B cell (primary cell): ENCODE measurements around the gene CARMIL1. TPM values are rescaled to one million over a fixed set of nuclear protein-coding genes. Genes with fewer than 3 reads are reported as not detected.

ENCODE experiments used
- ATAC-seq: fragments of 200-7000 bp; cut with Tn5 transposase; one replicate; pipeline ENCODE4 v1.10.0; 2021; ENCODE audit warnings: low read depth, mild to moderate bottlenecking, moderate number of reproducible peaks, moderate library complexity
- CTCF ChIA-PET: fragments of 350-600 bp; sonication (Branson Sonifier 250); formaldehyde crosslinking; loops from one replicate; lab custom pipeline; 2021; ENCODE audit warnings: antibody characterized with exemption, inconsistent platforms; lab: Charles Lee
- POLR2A ChIA-PET: fragments of 350-600 bp; sonication (Branson Sonifier 250); formaldehyde crosslinking; loops from one replicate; lab custom pipeline; 2021; ENCODE audit warnings: antibody characterized with exemption; lab: Charles Lee
- DNase-seq: peaks from one replicate; pipeline ENCODE4 v3.0.0; 2013
- H2AFZ ChIP-seq: 2 replicates; pipeline ENCODE4 v1.6.1; 2012; ENCODE audit warnings: mild to moderate bottlenecking, low read depth, low read length; ENCODE audit not compliant: insufficient read depth, poor library complexity, severe bottlenecking
- H3K27ac ChIP-seq, 2 donors: 1 replicate in 1 of 2; 2 replicates in 1 of 2; pipeline ENCODE4 v1.5.1; 2012 to 2013; ENCODE audit warnings: low read length in 2 of 2, mild to moderate bottlenecking in 2 of 2, moderate library complexity in 1 of 2
- H3K27me3 ChIP-seq, 4 experiments: fragments of 200-600 bp in 1 of 4; sonication (generic) in 1 of 4; replicated peaks in 1 of 4; 1 replicate in 2 of 4; 2 replicates in 2 of 4; pipeline versions ENCODE4 v1.6.1 to v1.7.0; 2013 to 2016; ENCODE audit warnings: low read length in 3 of 4, mild to moderate bottlenecking in 2 of 4, mixed read lengths in 1 of 4, moderate library complexity in 1 of 4; ENCODE audit not compliant: insufficient read depth in 4 of 4, control insufficient read depth in 3 of 4; ENCODE audit errors: control extremely low read depth in 1 of 4
- H3K36me3 ChIP-seq, 2 experiments: replicated peaks in 1 of 2; 1 replicate in 1 of 2; 2 replicates in 1 of 2; pipeline versions ENCODE4 v1.6.1 to v1.7.1; 2013; ENCODE audit warnings: low read length in 1 of 2; ENCODE audit not compliant: insufficient read depth in 2 of 2, control insufficient read depth in 1 of 2; ENCODE audit errors: control extremely low read depth in 1 of 2, extremely low read depth in 1 of 2
- H3K4me1 ChIP-seq, 2 donors: fragments of 200-600 bp in 1 of 2; sonication (generic) in 1 of 2; 1 replicate in 1 of 2; 2 replicates in 1 of 2; pipeline versions ENCODE4 v1.5.1 to v1.6.1; 2013 to 2017; ENCODE audit warnings: low read length in 2 of 2; ENCODE audit not compliant: control insufficient read depth in 2 of 2, insufficient read depth in 2 of 2
- H3K4me2 ChIP-seq: replicated peaks from 2 replicates; pipeline ENCODE3; 2012; ENCODE audit warnings: mild to moderate bottlenecking, low read depth, low read length; ENCODE audit not compliant: poor library complexity, severe bottlenecking
- H3K4me3 ChIP-seq, 5 experiments: fragments of 200-600 bp in 1 of 5; sonication (generic) in 1 of 5; 1 replicate in 3 of 5; 2 replicates in 2 of 5; pipeline versions ENCODE4 v1.5.1 to v1.7.0; 2011 to 2016; ENCODE audit warnings: low read length in 4 of 5, mild to moderate bottlenecking in 4 of 5, low read depth in 2 of 5, control low read depth in 1 of 5, moderate library complexity in 1 of 5; ENCODE audit not compliant: insufficient read depth in 1 of 5; ENCODE audit errors: control extremely low read depth in 1 of 5, extremely low read depth in 1 of 5
- H3K79me2 ChIP-seq: fragments of 200-600 bp; sonication (generic); one replicate; pipeline ENCODE4 v1.6.0; 2016; ENCODE audit warnings: low read length; ENCODE audit not compliant: control insufficient read depth, insufficient read depth
- H3K9ac ChIP-seq: fragments of 200-600 bp; sonication (generic); 2 replicates; pipeline ENCODE4 v1.6.1; 2017; ENCODE audit warnings: mild to moderate bottlenecking, low read length, moderate library complexity
- H3K9me3 ChIP-seq, 3 donors: one replicate each; pipeline versions ENCODE4 v1.6.1 to v1.7.1; 2013; ENCODE audit warnings: low read length in 2 of 3; ENCODE audit not compliant: control insufficient read depth in 2 of 3, insufficient read depth in 1 of 3; ENCODE audit errors: control extremely low read depth in 1 of 3
- H4K20me1 ChIP-seq: 2 replicates; pipeline ENCODE4 v1.6.0; 2012; ENCODE audit warnings: mild to moderate bottlenecking, low read length; ENCODE audit not compliant: insufficient read depth, control insufficient read depth, poor library complexity, severe bottlenecking
- H3K27ac Mint-ChIP-seq: one replicate; pipeline ENCODE4 v1.8.0; 2021; ENCODE audit warnings: mixed read lengths
- H3K27me3 Mint-ChIP-seq: one replicate; pipeline ENCODE4 v1.8.0; 2021; ENCODE audit warnings: mixed read lengths
- H3K4me1 Mint-ChIP-seq: one replicate; pipeline ENCODE4 v1.8.0; 2021; ENCODE audit warnings: mixed read lengths
- H3K4me3 Mint-ChIP-seq: one replicate; pipeline ENCODE4 v1.8.0; 2021; ENCODE audit warnings: mixed read lengths
- H3K9me3 Mint-ChIP-seq: one replicate; pipeline ENCODE4 v1.8.0; 2022; ENCODE audit warnings: mixed read lengths; ENCODE audit not compliant: insufficient read depth
- EZH2 ChIP-seq: IDR thresholded peaks from 2 replicates; pipeline ENCODE4 v1.6.1; 2012; ENCODE audit warnings: borderline replicate concordance, low read depth, mild to moderate bottlenecking, moderate library complexity, low read length; ENCODE audit not compliant: insufficient read depth, poor library complexity, severe bottlenecking
- WGBS: methylation state at CpG from one replicate; pipeline ENCODE4 v1.1.5; 2013; ENCODE audit warnings: missing lambda C conversion rate; ENCODE audit not compliant: insufficient coverage; 5-methylcytosine and 5-hydroxymethylcytosine counted together
- intact Hi-C: fragments of 100-400 bp; cut with micrococcal nuclease; formaldehyde crosslinking; loops from one replicate; pipeline ENCODE4 v1.10.0; 2022
- polyA plus RNA-seq: library from polyadenylated mRNA; depleted of rRNA; stranded (reverse); fragments of >200 nt; gene quantifications from 2 replicates; pipeline ENCODE4 v1.2.3, GENCODE V29; 2012
- total RNA-seq, 2 donors: library from RNA; stranded (reverse); fragments of 120-200 nt in 1 of 2; gene quantifications; 1 replicate in 1 of 2; 2 replicates in 1 of 2; pipeline versions ENCODE4 v1.2.3 to v1.2.4, GENCODE V29; 2013 to 2022
- TF ChIP-seq, protein P1 (sequence below): fragments of 200-600 bp; IDR thresholded peaks from one replicate; pipeline ENCODE4 v1.8.0; 2022; ENCODE audit warnings: antibody characterized with exemption, mild to moderate bottlenecking

Gene CARMIL1
- total and polyA plus RNA-seq, 2 donors (not counting 1 experiment from before 2014, with no cell fraction given) = 7.5 to 11.0 TPM

DNA sequence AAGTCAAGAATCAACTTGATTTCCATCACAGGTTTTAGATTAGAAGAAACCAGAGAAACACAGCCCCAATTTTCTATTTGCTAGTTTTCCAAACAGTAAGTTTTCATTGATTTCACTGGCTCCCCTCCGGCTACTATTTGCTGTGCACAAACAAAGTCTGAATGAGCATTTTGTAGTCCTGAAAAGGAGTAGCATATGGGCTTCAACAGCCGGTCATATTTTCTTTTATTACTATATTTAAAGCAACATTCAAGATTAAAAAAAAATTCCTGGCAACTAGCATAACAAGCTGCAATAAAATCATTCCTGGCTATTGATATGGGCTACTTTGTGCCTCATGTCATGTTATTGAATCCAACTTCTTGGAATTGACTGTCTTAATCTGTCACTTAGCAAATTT lies 48.3 kb downstream of the CARMIL1 start:
- no peaks in the 10 kb centered on the region for H4K20me1 ChIP-seq
- TF ChIP-seq EZH2 = no peak
- TF ChIP-seq, protein P1, sequence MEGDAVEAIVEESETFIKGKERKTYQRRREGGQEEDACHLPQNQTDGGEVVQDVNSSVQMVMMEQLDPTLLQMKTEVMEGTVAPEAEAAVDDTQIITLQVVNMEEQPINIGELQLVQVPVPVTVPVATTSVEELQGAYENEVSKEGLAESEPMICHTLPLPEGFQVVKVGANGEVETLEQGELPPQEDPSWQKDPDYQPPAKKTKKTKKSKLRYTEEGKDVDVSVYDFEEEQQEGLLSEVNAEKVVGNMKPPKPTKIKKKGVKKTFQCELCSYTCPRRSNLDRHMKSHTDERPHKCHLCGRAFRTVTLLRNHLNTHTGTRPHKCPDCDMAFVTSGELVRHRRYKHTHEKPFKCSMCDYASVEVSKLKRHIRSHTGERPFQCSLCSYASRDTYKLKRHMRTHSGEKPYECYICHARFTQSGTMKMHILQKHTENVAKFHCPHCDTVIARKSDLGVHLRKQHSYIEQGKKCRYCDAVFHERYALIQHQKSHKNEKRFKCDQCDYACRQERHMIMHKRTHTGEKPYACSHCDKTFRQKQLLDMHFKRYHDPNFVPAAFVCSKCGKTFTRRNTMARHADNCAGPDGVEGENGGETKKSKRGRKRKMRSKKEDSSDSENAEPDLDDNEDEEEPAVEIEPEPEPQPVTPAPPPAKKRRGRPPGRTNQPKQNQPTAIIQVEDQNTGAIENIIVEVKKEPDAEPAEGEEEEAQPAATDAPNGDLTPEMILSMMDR = no peak
- Mint-ChIP-seq H3K27me3 (no peaks in the 10 kb centered on the region), H3K4me1 (peaks cover 32% of the 10 kb centered on the region), H3K9me3 (no peaks in the 10 kb centered on the region), H3K4me3 (no peak overlapping the region), H3K27ac (no peak overlapping the region)
- no peaks in the 10 kb centered on the region for H3K9me3 ChIP-seq
- ChIA-PET CTCF (interaction anchor here (0.8 to 1.4 kb wide), 2 partner anchors 9 to 49 kb away, joined by 3 read pairs; no protein-coding TSS in a partner anchor), POLR2A (no interaction called here)
- no peak overlapping the region for H3K4me3 ChIP-seq
- DNase-seq (no peak), ATAC-seq (no peak)
- no peaks in the 10 kb centered on the region for H3K36me3 ChIP-seq
- peaks cover 17 to 22% of the 10 kb centered on the region in 2 donors for H3K4me1 ChIP-seq
- H3K9ac ChIP-seq = no peak overlapping the region
- intact Hi-C loops = no loop called here
- no peak overlapping the region for H2AFZ ChIP-seq
- H3K79me2 ChIP-seq = peaks cover 13% of the 10 kb centered on the region
- peaks cover 0 to 3% (median 0%) of the 10 kb centered on the region in 4 experiments for H3K27me3 ChIP-seq
- no peak overlapping the region for H3K27ac ChIP-seq
- H3K4me2 ChIP-seq = no peak overlapping the region
- no CpG with 5 or more reads among the region's 2 CpGs for WGBS

DNA sequence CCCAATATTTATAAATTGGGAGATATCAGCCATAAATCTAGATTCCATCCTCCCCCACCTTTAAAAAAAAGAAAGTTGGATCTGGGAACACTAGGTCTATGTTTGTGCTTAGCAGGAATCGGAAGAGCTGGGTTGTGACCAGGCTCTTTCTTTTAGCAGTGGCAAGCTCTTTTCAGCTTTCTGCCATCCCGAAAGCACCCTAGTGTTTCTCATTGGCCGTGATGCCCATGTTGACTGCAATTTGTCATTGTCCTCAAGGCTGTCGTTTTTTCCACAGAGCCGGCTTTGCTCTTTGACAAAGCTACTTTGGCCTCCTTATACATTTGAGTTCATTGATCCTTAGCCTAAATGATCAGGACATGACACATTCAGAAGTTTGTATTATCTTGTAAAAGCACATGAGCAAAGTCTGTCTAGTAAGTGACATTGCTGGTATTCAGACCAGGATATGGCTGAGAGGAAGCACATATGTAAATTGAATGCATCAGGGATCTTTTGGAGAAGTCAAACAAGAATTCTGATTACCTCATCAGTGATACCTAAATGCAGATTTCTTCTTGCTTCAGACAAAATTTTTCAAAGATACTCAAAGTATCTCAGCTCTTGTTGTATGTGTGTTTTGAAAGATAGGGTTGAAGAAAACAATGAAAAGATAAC lies 50.1 kb downstream of the CARMIL1 start:
- H3K36me3 ChIP-seq = no peaks in the 10 kb centered on the region
- Mint-ChIP-seq H3K4me1 (peaks cover 44% of the 10 kb centered on the region), H3K27ac (no peak overlapping the region), H3K27me3 (no peaks in the 10 kb centered on the region), H3K9me3 (no peaks in the 10 kb centered on the region), H3K4me3 (no peak overlapping the region)
- WGBS = 86% methylated on average over 5 of the region's 5 CpGs
- DNase-seq = no peak
- TF ChIP-seq, protein P1 = no peak
- TF ChIP-seq EZH2 = no peak
- H3K9ac ChIP-seq = no peak overlapping the region
- ChIA-PET CTCF (interaction anchor here (1.2 to 2.2 kb wide), 3 partner anchors 63 to 161 kb away, joined by 4 to 7 read pairs (median 7); no protein-coding TSS in a partner anchor), POLR2A (no interaction called here)
- peaks cover 24 to 27% of the 10 kb centered on the region in 2 donors for H3K4me1 ChIP-seq
- no peak overlapping the region for H3K4me3 ChIP-seq
- no peak for ATAC-seq
- no peaks in the 10 kb centered on the region for H3K9me3 ChIP-seq
- no peaks in the 10 kb centered on the region for H4K20me1 ChIP-seq
- no peak overlapping the region for H2AFZ ChIP-seq
- no peak overlapping the region for H3K27ac ChIP-seq
- no peak overlapping the region for H3K4me2 ChIP-seq
- peaks cover 20% of the 10 kb centered on the region for H3K79me2 ChIP-seq
- intact Hi-C loops = no loop called here
- H3K27me3 ChIP-seq = peaks cover 0 to 3% (median 0%) of the 10 kb centered on the region in 4 experiments
